Mucosa of descending colon (tissue), 3 donors: ENCODE measurements around the gene NFATC4. TPM values are rescaled to one million over a fixed set of nuclear protein-coding genes. Genes with fewer than 3 reads are reported as not detected.

ENCODE experiments used
- ATAC-seq: fragments of 200-7000 bp; cut with Tn5 transposase; one replicate; pipeline ENCODE4 v1.9.1; 2020; ENCODE audit warnings: mild to moderate bottlenecking, moderate library complexity
- DNase-seq, 3 donors: peaks; one replicate each; pipeline ENCODE4 v3.0.0-alpha.2; 2020
- H3K36me3 ChIP-seq: fragments of 200-600 bp; one replicate; pipeline ENCODE4 v1.8.0; 2021; ENCODE audit warnings: low read depth, mild to moderate bottlenecking
- H3K4me1 ChIP-seq: fragments of 200-600 bp; one replicate; pipeline ENCODE4 v1.8.0; 2021; ENCODE audit warnings: low read depth, mild to moderate bottlenecking
- H3K4me3 ChIP-seq: fragments of 200-600 bp; one replicate; pipeline ENCODE4 v1.8.0; 2021; ENCODE audit warnings: mild to moderate bottlenecking
- H3K9me3 ChIP-seq: fragments of 200-600 bp; one replicate; pipeline ENCODE4 v1.8.0; 2021; ENCODE audit warnings: mild to moderate bottlenecking
- CTCF ChIP-seq: fragments of 200-600 bp; IDR thresholded peaks from one replicate; pipeline ENCODE4 v1.8.0; 2022; ENCODE audit warnings: antibody characterized with exemption, mild to moderate bottlenecking
- intact Hi-C, 2 donors: fragments of 100-400 bp; cut with DNase I in 1 of 2; cut with micrococcal nuclease in 1 of 2; formaldehyde crosslinking; loops; one replicate each; pipeline versions ENCODE4 v1.11.0 to v1.11.1; 2022; cut with DNase I, micrococcal nuclease
- total RNA-seq, 3 donors: library from RNA; stranded (reverse); fragmentation: NEBNext Ultra II Directional in 2 of 3; extraction: Animal tissue kit (Norgen Biotek cat#: 25700) in 2 of 3; gene quantifications; one replicate each; pipeline versions ENCODE4 v1.2.1 to v1.2.4, GENCODE V29; 2021 to 2023
- donor health status: DM: no; HTN: no; CAD: no; lungs with moderate emphysema.
- donor health status: DM: no; HTN: no; CAD: no.
- donor health status: DM: no; HTN: yes; CAD: no.

The NFATC4 gene
- total RNA-seq, 3 donors from 2014 or later, result 11.9 to 112 (median 25.2) TPM

GRCh38 chr14:24426150-24426911 is 58.3 kb downstream of the NFATC4 start:
- no peak for TF ChIP-seq CTCF
- ATAC-seq (no peak), DNase-seq (no peak)
- Histone ChIP-seq H3K36me3 (no peaks in the 10 kb centered on the region), H3K9me3 (no peaks in the 10 kb centered on the region), H3K4me3 (no peak overlapping the region), H3K4me1 (peaks cover 52% of the 10 kb centered on the region)
- intact Hi-C loops, result no loop called here

DNA sequence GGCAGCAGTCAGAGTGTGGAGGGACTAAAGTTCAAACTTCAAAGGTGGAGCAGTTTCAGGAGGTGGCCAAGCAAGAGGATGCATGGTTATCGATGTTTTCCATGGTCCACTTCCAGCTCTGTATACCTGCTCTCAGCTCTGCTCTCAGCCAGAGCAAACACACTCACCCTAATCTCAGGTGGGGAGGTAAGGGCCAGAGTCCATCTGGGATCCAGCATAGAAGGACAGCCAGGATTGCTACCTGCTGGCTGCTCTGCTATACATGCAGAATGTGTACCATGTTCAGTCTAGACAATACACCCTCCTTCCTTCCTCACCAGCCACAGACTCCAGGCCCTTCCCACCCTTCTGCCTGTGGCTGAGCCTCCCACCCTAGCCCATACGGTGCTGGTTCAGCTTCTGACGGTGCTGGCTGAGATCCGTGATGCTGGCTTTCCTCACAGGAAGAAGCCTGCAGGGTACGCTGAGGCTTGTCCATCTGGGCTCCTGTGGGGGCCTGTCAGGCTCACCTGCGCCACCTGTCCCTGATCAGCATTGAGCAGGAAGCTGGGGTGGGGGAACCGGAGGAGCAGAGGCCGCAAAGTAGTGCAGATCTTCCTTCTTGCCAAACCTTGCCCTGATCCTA is 59.0 kb downstream of the NFATC4 start:
- intact Hi-C loops, result no loop called here
- Histone ChIP-seq H3K4me1 (peaks cover 58% of the 10 kb centered on the region), H3K9me3 (no peaks in the 10 kb centered on the region), H3K36me3 (no peaks in the 10 kb centered on the region), H3K4me3 (no peak overlapping the region)
- DNase-seq (peak; percentile 66 to 67 (median 67)), ATAC-seq (peak; percentile 58)
- TF ChIP-seq CTCF, result no peak

DNA sequence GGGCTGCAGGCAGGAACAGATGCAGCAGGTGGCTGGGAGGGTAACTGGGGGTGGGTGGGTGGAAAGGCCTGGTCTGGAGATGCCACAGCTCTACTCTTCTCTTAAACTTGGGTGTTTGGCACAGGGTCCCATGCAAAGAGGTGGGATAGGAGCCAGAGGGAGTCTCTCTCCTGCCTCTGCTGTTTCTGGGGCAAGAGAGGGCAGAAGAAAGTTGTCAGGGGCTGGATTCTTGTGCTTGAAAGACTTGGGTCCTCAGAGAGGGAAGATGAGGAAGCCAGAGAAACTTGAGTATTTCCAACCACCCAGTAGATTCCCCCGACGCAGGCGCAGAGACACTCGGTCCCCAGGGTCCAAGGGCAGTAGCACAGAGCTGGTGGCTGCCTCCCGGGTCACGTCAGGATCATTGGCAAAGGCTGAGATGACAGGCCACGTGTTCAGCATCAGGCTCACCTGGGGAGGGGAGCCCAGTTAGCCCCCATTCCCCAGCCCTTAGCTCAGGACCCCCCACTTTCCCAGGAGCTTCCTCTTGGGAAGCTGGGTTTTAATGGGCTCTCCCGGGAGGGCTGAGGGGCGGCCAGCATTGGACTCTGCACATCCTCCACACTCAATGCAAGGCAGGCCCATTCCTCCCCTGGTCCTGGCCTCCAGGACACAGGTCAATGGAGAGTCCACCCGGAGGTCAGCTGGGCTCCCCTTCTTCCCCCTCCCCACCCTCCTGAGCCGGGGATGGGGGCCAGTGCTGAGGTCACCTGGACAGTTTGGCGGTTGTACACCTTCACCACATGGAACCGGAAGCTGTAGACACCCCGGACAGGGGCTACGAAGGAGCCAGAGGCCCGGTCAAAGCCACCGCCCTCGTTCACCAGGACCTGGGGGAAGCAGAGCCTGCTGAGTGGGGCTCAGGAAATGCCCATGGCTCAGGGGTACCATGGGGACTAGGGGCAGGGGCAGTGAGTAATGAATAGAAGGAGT is 59.8 kb downstream of the NFATC4 start:
- peak in 2 of 3 donors; percentile 46 to 57 for DNase-seq
- Histone ChIP-seq H3K9me3 (no peaks in the 10 kb centered on the region), H3K4me3 (no peak overlapping the region), H3K4me1 (peaks cover 56% of the 10 kb centered on the region), H3K36me3 (no peaks in the 10 kb centered on the region)
- intact Hi-C loops, result no loop called here
- no peak for TF ChIP-seq CTCF
- ATAC-seq, result no peak

DNA sequence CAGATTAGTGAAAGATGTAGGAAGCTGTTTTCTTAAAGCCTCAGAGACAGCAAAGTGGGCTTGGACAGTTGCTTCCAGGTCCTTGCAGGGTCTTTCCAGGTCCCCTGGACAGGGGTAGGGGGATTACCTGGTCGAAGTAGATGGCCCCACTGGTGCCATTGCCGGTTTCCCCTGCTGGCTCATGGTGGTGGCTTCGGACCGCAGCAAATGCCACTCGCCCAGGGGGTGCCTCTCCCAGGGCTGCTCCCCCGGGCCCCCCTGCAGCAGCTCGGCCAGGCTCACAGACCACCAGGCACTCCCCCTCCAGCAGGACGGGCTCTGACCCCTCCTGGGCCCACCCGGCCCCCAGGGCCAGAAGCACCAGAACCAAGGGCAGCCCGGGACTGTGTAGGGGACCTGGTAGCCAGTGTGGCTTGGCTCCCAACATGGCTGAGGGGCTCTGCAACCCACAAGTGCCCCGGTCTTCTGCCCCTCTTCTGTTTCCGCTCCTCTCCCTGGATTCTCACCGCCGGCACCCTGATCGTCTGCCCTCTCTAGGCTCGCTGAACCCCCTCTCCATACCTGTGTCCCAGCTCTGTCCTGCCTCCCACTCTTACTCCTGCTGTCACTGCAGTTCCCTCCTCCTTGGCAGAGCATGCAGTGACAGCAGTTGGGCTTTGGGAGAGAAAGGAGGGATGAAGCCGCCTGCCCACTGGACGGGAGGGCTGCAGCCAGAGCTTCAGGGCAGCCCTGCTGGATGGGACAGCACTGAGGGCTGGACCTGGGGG is 60.8 kb downstream of the NFATC4 start:
- H3K4me3 ChIP-seq, result no peak overlapping the region
- intact Hi-C loops, result no loop called here
- DNase-seq (peak in 1 of 3 donors; percentile 66), ATAC-seq (no peak)
- H3K36me3 ChIP-seq, result no peaks in the 10 kb centered on the region
- no peak for TF ChIP-seq CTCF
- H3K4me1 ChIP-seq, result peaks cover 54% of the 10 kb centered on the region
- no peaks in the 10 kb centered on the region for H3K9me3 ChIP-seq

Other genes with a start within 250 kb of the NFATC4 start
- gene FITM1, start 237.5 kb upstream of the NFATC4 start, total RNA-seq, result 1 to 10 TPM in 2 of 3 donors, under 1 TPM in 1; 0.79 to 1.9 (median 1.3) TPM
- gene PSME1, start 232.0 kb upstream of the NFATC4 start, total RNA-seq, result 100 to 1,000 TPM; 188 to 279 (median 203) TPM
- 10 to 100 TPM; 18.3 to 24.9 (median 20.4) TPM for gene EMC9, start 226.6 kb upstream of the NFATC4 start, total RNA-seq
- gene PSME2, start 221.6 kb upstream of the NFATC4 start, total RNA-seq, result 100 to 1,000 TPM; 141 to 295 (median 191) TPM
- gene RNF31, start 220.7 kb upstream of the NFATC4 start, total RNA-seq, result 10 to 100 TPM; 52.8 to 66.2 (median 59.0) TPM
- gene IRF9, start 206.9 kb upstream of the NFATC4 start, total RNA-seq, result 100 to 1,000 TPM in 2 of 3 donors, 10 to 100 TPM in 1; 78.7 to 119 (median 103) TPM
- 10 to 100 TPM; 14.9 to 17.0 (median 16.8) TPM for gene REC8, start 196.1 kb upstream of the NFATC4 start, total RNA-seq
- 10 to 100 TPM; 23.2 to 29.3 (median 26.8) TPM for gene IPO4, start 179.4 kb upstream of the NFATC4 start, total RNA-seq
- 10 to 100 TPM; 41.7 to 49.1 (median 47.1) TPM for gene TM9SF1, start 172.7 kb upstream of the NFATC4 start, total RNA-seq
- gene TSSK4, start 162.5 kb upstream of the NFATC4 start, total RNA-seq, result under 1 TPM in 2 of 3 donors, not detected in 1; 0.36 to 0.82 TPM
- 10 to 100 TPM; 47.6 to 67.8 (median 49.5) TPM for gene CHMP4A, start 154.7 kb upstream of the NFATC4 start, total RNA-seq
- 10 to 100 TPM; 11.1 to 14.8 (median 13.2) TPM for gene MDP1, start 152.1 kb upstream of the NFATC4 start, total RNA-seq
- 100 to 1,000 TPM; 108 to 150 (median 131) TPM for gene NEDD8, start 135.8 kb upstream of the NFATC4 start, total RNA-seq
- 10 to 100 TPM; 59.7 to 83.5 (median 61.6) TPM for gene GMPR2, start 135.3 kb upstream of the NFATC4 start, total RNA-seq
- 10 to 100 TPM; 51.5 to 64.8 (median 58.4) TPM for gene TINF2, start 125.6 kb upstream of the NFATC4 start, total RNA-seq
- gene TGM1, start 105.0 kb upstream of the NFATC4 start, total RNA-seq, result 1 to 10 TPM; 2.2 to 3.3 (median 2.4) TPM
- gene RABGGTA, start 96.6 kb upstream of the NFATC4 start, total RNA-seq, result 10 to 100 TPM; 31.6 to 52.9 (median 41.3) TPM
- gene DHRS1, start 68.4 kb upstream of the NFATC4 start, total RNA-seq, result 10 to 100 TPM; 30.6 to 56.9 (median 54.9) TPM
- 10 to 100 TPM; 24.1 to 29.2 (median 29.1) TPM for gene NOP9, start 68.3 kb upstream of the NFATC4 start, total RNA-seq
- 10 to 100 TPM in 2 of 3 donors, 1 to 10 TPM in 1; 8.5 to 15.8 (median 12.1) TPM for gene CIDEB, start 60.2 kb upstream of the NFATC4 start, total RNA-seq
- gene LTB4R2, start 58.0 kb upstream of the NFATC4 start, total RNA-seq, result 1 to 10 TPM; 3.7 to 6.3 (median 5.0) TPM
- 1 to 10 TPM; 3.4 to 6.1 (median 3.8) TPM for gene LTB4R, start 56.7 kb upstream of the NFATC4 start, total RNA-seq
- gene ADCY4, start 33.1 kb upstream of the NFATC4 start, total RNA-seq, result 10 to 100 TPM; 13.9 to 23.5 (median 20.7) TPM
- gene RIPK3, start 28.2 kb upstream of the NFATC4 start, total RNA-seq, result 10 to 100 TPM; 40.6 to 99.9 (median 71.7) TPM
- 10 to 100 TPM; 12.1 to 15.8 (median 13.4) TPM for gene NYNRIN, start 30.8 kb downstream of the NFATC4 start, total RNA-seq
- 1 to 10 TPM; 2.2 to 3.9 (median 2.6) TPM for gene CBLN3, start 61.5 kb downstream of the NFATC4 start, total RNA-seq
- gene KHNYN, start 61.8 kb downstream of the NFATC4 start, total RNA-seq, result 100 to 1,000 TPM in 1 of 3 donors, 10 to 100 TPM in 2; 85.9 to 102 (median 86.9) TPM
- 10 to 100 TPM; 43.3 to 64.1 (median 47.1) TPM for gene SDR39U1, start 74.6 kb downstream of the NFATC4 start, total RNA-seq
- 1 to 10 TPM in 2 of 3 donors, under 1 TPM in 1; 0.32 to 3.3 (median 1.6) TPM for gene CMA1, start 140.1 kb downstream of the NFATC4 start, total RNA-seq
- 1 to 10 TPM in 2 of 3 donors, not detected in 1; 2.9 to 9.1 TPM for gene CTSG, start 208.1 kb downstream of the NFATC4 start, total RNA-seq
- gene GZMH, start 241.5 kb downstream of the NFATC4 start, total RNA-seq, result 1 to 10 TPM in 2 of 3 donors, under 1 TPM in 1; 0.35 to 1.2 (median 1.0) TPM